Natural killer cell (primary cell): ENCODE measurements around the gene C1QTNF6. TPM values are rescaled to one million over a fixed set of nuclear protein-coding genes. Genes with fewer than 3 reads are reported as not detected.

Experiments
- ATAC-seq, 3 donors: fragments of 150-1000 bp in 2 of 3; fragments of 200-7000 bp in 1 of 3; cut with Tn5 transposase; 1 replicate in 1 of 3; 2 replicates in 2 of 3; pipeline ENCODE4 v1.10.0; 2021; ENCODE audit warnings: mild to moderate bottlenecking in 2 of 3, moderate library complexity in 2 of 3
- DNase-seq, 2 donors: peaks; one replicate each; pipeline versions ENCODE4 v3.0.0 to v3.0.0-alpha.2; 2013 to 2021; ENCODE audit warnings: mixed read lengths in 1 of 2
- H3K27ac ChIP-seq: one replicate; pipeline ENCODE4 v1.5.1; 2013; ENCODE audit warnings: mild to moderate bottlenecking, low read length
- H3K27me3 ChIP-seq: one replicate; pipeline ENCODE4 v1.6.1; 2013; ENCODE audit warnings: low read length; ENCODE audit not compliant: control insufficient read depth, insufficient read depth
- H3K36me3 ChIP-seq: one replicate; pipeline ENCODE4 v1.6.1; 2013; ENCODE audit warnings: low read length; ENCODE audit not compliant: control insufficient read depth, insufficient read depth
- H3K4me1 ChIP-seq: one replicate; pipeline ENCODE4 v1.6.1; 2013; ENCODE audit warnings: low read length; ENCODE audit not compliant: control insufficient read depth, insufficient read depth
- H3K4me3 ChIP-seq: one replicate; pipeline ENCODE4 v1.5.1; 2013; ENCODE audit warnings: low read length
- H3K9me3 ChIP-seq: one replicate; pipeline ENCODE4 v1.6.1; 2013; ENCODE audit warnings: low read length; ENCODE audit not compliant: control insufficient read depth, insufficient read depth
- H3K27ac Mint-ChIP-seq, 2 donors: one replicate each; pipeline ENCODE4 v1.8.0; 2022; ENCODE audit warnings: mild to moderate bottlenecking in 2 of 2, mixed read lengths in 2 of 2, moderate library complexity in 1 of 2
- H3K27me3 Mint-ChIP-seq, 2 donors: one replicate each; pipeline ENCODE4 v1.8.0; 2022; ENCODE audit warnings: low read depth in 2 of 2, mixed read lengths in 2 of 2
- H3K36me3 Mint-ChIP-seq: one replicate; pipeline ENCODE4 v1.8.0; 2022; ENCODE audit warnings: mixed read lengths
- H3K4me1 Mint-ChIP-seq, 2 donors: one replicate each; pipeline ENCODE4 v1.8.0; 2022; ENCODE audit warnings: mixed read lengths in 2 of 2
- H3K4me3 Mint-ChIP-seq: one replicate; pipeline ENCODE4 v1.8.0; 2022; ENCODE audit warnings: mild to moderate bottlenecking, moderate library complexity, mixed read lengths
- H3K9me3 Mint-ChIP-seq, 2 donors: one replicate each; pipeline ENCODE4 v1.8.0; 2022; ENCODE audit warnings: mixed read lengths in 2 of 2
- CTCF ChIP-seq: fragments of 200-600 bp; IDR thresholded peaks from one replicate; pipeline ENCODE4 v1.8.0; 2022; ENCODE audit warnings: antibody characterized with exemption
- WGBS: methylation state at CpG from one replicate; pipeline ENCODE4 v1.1.7; 2013; ENCODE audit warnings: missing lambda C conversion rate; ENCODE audit not compliant: insufficient coverage; 5-methylcytosine and 5-hydroxymethylcytosine counted together
- intact Hi-C: fragments of 100-400 bp; cut with micrococcal nuclease; formaldehyde crosslinking; loops from one replicate; pipeline ENCODE4 v1.14.2; 2022
- total RNA-seq, 4 donors: library from RNA; stranded (reverse); fragments of 120-200 nt in 1 of 4; gene quantifications; one replicate each; pipeline versions ENCODE4 v1.2.3 to v1.2.4, GENCODE V29; 2013 to 2022

C1QTNF6 gene
- total RNA-seq, 3 donors from 2014 or later (not counting 1 experiment from before 2014, with no cell fraction given), result 6.0 to 10.3 (median 6.7) TPM

GRCh38 chr22:37160027-37160426, 28.0 kb downstream of the C1QTNF6 start:
- H3K27me3 Mint-ChIP-seq, result no peaks in the 10 kb centered on the region
- no peak for DNase-seq
- no peaks in the 10 kb centered on the region for H3K36me3 Mint-ChIP-seq
- no peaks in the 10 kb centered on the region for H3K36me3 ChIP-seq
- 95% methylated on average over 6 of the region's 6 CpGs for WGBS
- H3K4me1 ChIP-seq, result peaks cover 100% of the 10 kb centered on the region
- no peak overlapping the region for H3K4me3 ChIP-seq
- no peaks in the 10 kb centered on the region for H3K27me3 ChIP-seq
- peak overlapping the region; percentile 94 to 97 for H3K27ac Mint-ChIP-seq
- H3K4me3 Mint-ChIP-seq, result peak overlapping the region; percentile 13
- H3K27ac ChIP-seq, result peak overlapping the region; percentile 92
- no peak for ATAC-seq
- intact Hi-C loops, result loop anchor here (5.0 to 10.0 kb wide), 2 partner anchors 82 to 325 kb away; partner anchors contain the start of genes MFNG and RAC2
- no peaks in the 10 kb centered on the region for H3K9me3 ChIP-seq
- H3K9me3 Mint-ChIP-seq, result no peaks in the 10 kb centered on the region
- H3K4me1 Mint-ChIP-seq, result peaks cover 92 to 97% of the 10 kb centered on the region in 2 donors
- no peak for TF ChIP-seq CTCF

- Mint-ChIP-seq H3K4me3 (peak overlapping the region; percentile 77), H3K4me1 (peaks cover 87 to 93% of the 10 kb centered on the region in 2 donors)
- peak overlapping the region; percentile 92 for H3K27ac ChIP-seq
Observed at GRCh38 chr22:37158963-37159290, 29.1 kb downstream of the C1QTNF6 start.

GRCh38 chr22:37157516-37158285, 30.3 kb downstream of the C1QTNF6 start:
- Mint-ChIP-seq H3K27ac (peak overlapping the region; percentile 94 to 97), H3K36me3 (no peaks in the 10 kb centered on the region), H3K4me3 (peak overlapping the region; percentile 77), H3K27me3 (no peaks in the 10 kb centered on the region), H3K4me1 (peaks cover 74 to 85% of the 10 kb centered on the region in 2 donors), H3K9me3 (no peaks in the 10 kb centered on the region)
- ATAC-seq (no peak), DNase-seq (no peak)
- intact Hi-C loops, result no loop called here
- H3K9me3 ChIP-seq, result no peaks in the 10 kb centered on the region
- H3K36me3 ChIP-seq, result no peaks in the 10 kb centered on the region
- peak overlapping the region; percentile 92 for H3K27ac ChIP-seq
- 87% methylated on average over 12 of the region's 13 CpGs for WGBS
- no peak overlapping the region for H3K4me3 ChIP-seq
- H3K4me1 ChIP-seq, result peaks cover 98% of the 10 kb centered on the region
- H3K27me3 ChIP-seq, result no peaks in the 10 kb centered on the region
- TF ChIP-seq CTCF, result no peak

More at GRCh38 chr22:37158963-37159290, 29.1 kb downstream of the C1QTNF6 start:
- TF ChIP-seq CTCF, result no peak
- H3K36me3 Mint-ChIP-seq, result no peaks in the 10 kb centered on the region
- peak in 1 of 3 donors; percentile 3 for ATAC-seq
- 29% methylated on average over 5 of the region's 5 CpGs for WGBS
- H3K27ac Mint-ChIP-seq, result peak overlapping the region; percentile 94 to 97
- Histone ChIP-seq H3K4me3 (no peak overlapping the region), H3K9me3 (no peaks in the 10 kb centered on the region), H3K27me3 (no peaks in the 10 kb centered on the region), H3K36me3 (no peaks in the 10 kb centered on the region), H3K4me1 (peaks cover 99% of the 10 kb centered on the region)
- H3K27me3 Mint-ChIP-seq, result no peaks in the 10 kb centered on the region
- no peaks in the 10 kb centered on the region for H3K9me3 Mint-ChIP-seq
- DNase-seq, result no peak
- intact Hi-C loops, result no loop called here
